ENCODE results near the gene FAM89B.
A peak's percentile ranks its signal among the peaks of the same experiment; 100 is the strongest.

FAM89B gene

DNA sequence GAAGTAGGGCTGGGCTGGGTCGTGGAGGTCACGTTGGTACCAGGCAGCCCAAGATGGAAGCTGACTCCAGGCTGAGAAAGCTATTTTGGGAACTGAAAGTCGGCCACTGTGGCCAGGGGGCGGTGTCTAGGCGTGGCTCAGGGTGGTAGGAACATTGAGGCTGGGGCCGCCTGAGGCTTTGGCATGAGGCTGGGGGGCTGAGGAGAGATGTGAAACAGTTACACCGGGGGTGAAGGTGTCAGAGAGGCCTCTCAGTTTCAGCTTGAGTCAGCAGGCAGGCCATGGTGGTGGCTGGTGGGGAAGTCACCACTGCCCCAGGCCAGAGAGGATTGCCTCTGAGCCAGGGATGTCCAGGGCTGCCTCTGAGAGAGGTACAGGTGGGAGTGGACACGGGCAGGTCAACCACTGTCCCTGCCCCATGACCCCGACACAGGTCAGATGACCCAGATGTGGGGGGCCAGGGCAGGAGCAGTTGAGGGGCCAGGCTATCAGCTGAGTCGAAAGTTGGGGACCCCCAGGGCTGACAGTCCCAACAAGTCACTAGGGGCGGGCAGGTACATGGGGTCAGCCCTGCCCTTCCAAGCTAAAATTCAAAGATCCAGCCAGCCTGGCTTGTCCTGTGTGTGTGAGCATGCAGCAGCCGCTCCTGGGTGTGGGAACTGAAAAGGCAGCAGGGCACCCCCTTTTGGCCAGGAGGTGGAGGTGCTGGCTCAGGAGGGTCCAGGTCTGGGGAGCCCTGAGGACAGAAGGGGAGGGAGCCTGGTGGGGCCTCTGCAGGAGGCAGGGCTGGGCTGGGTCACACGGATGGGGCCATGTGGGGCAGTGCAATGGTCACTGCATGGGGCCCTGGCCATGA lies 16.1 kb downstream of the FAM89B start:
- no peaks in the 10 kb centered on the region for H3K9me3 ChIP-seq (ENCODE audit: control insufficient read depth in 1 of 2, low read length in 2 of 2)
- H3K4me1 ChIP-seq (ENCODE audit: control insufficient read depth in 1 of 2, insufficient read depth in 2 of 2, low read length in 2 of 2): peaks cover 18 to 71% of the 10 kb centered on the region in 2 donors
- H3K4me3 ChIP-seq (ENCODE audit: low read depth in 1 of 2, low read length in 2 of 2): no peak overlapping the region
- peak overlapping the region; percentile 79 for H3K27ac ChIP-seq (ENCODE audit: low read length)
- no peaks in the 10 kb centered on the region for H3K27me3 ChIP-seq (ENCODE audit: low read depth, low read length)
- peaks cover 13 to 44% of the 10 kb centered on the region in 2 donors for H3K36me3 ChIP-seq (ENCODE audit: control insufficient read depth in 1 of 2, insufficient read depth in 2 of 2, low read length in 2 of 2)

DNA sequence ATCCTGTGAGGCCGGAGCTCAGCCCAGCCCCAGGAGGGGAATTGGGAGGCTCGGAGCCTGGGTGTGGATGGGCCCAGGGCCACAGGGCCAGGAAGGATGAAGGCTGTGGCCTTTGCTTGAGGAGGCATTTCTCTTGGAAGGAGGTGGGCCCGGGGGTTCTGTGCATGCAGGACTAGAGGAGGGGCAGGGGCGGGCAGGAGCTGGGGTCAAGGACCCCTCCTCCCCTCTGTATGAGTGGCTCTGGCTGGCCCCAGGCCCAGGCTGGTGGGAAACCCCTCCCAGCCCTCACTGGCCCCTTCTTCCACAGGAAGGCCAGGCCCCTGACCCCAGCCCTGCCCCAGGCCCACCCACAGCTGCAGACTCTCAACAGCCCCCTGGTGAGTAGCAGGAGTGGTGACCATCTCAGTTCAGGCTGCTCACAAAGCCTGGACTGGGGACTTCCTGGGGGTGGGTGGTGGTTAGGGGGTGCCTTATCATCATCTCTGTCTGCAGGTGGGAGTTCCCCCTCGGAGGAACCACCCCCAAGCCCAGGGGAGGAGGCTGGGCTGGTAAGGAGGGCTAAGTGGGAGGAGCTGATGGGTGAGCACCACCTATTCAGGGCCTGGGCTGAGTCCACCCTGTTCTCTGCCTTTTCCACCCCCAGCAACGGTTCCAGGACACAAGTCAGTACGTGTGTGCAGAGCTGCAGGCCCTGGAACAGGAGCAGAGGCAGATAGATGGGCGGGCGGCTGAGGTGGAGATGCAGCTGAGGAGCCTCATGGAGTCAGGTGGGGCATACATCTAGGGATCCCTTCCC lies 17.3 kb downstream of the FAM89B start:
- H3K36me3 ChIP-seq (ENCODE audit: control insufficient read depth in 1 of 2, insufficient read depth in 2 of 2, low read length in 2 of 2): peaks cover 13 to 44% of the 10 kb centered on the region in 2 donors
- peaks cover 20 to 72% of the 10 kb centered on the region in 2 donors for H3K4me1 ChIP-seq (ENCODE audit: control insufficient read depth in 1 of 2, insufficient read depth in 2 of 2, low read length in 2 of 2)
- H3K27me3 ChIP-seq (ENCODE audit: low read depth, low read length): no peaks in the 10 kb centered on the region
- no peak overlapping the region for H3K4me3 ChIP-seq (ENCODE audit: low read depth in 1 of 2, low read length in 2 of 2)
- no peaks in the 10 kb centered on the region for H3K9me3 ChIP-seq (ENCODE audit: control insufficient read depth in 1 of 2, low read length in 2 of 2)
- no peak overlapping the region for H3K27ac ChIP-seq (ENCODE audit: low read length)

GRCh38 chr11:65590240-65590738 lies 18.0 kb downstream of the FAM89B start:
- H3K36me3 ChIP-seq (ENCODE audit: control insufficient read depth in 1 of 2, insufficient read depth in 2 of 2, low read length in 2 of 2): peaks cover 13 to 44% of the 10 kb centered on the region in 2 donors
- peaks cover 20 to 73% of the 10 kb centered on the region in 2 donors for H3K4me1 ChIP-seq (ENCODE audit: control insufficient read depth in 1 of 2, insufficient read depth in 2 of 2, low read length in 2 of 2)
- no peaks in the 10 kb centered on the region for H3K9me3 ChIP-seq (ENCODE audit: control insufficient read depth in 1 of 2, low read length in 2 of 2)
- H3K4me3 ChIP-seq (ENCODE audit: low read depth in 1 of 2, low read length in 2 of 2): no peak overlapping the region
- no peak overlapping the region for H3K27ac ChIP-seq (ENCODE audit: low read length)
- no peaks in the 10 kb centered on the region for H3K27me3 ChIP-seq (ENCODE audit: low read depth, low read length)

GRCh38 chr11:65591939-65592857 lies 19.9 kb downstream of the FAM89B start:
- Histone ChIP-seq H3K36me3 (ENCODE audit: control insufficient read depth in 1 of 2, insufficient read depth in 2 of 2, low read length in 2 of 2) (peaks cover 4 to 31% of the 10 kb centered on the region in 2 donors), H3K27me3 (ENCODE audit: low read depth, low read length) (no peaks in the 10 kb centered on the region), H3K4me3 (ENCODE audit: low read depth in 1 of 2, low read length in 2 of 2) (no peak overlapping the region), H3K9me3 (ENCODE audit: control insufficient read depth in 1 of 2, low read length in 2 of 2) (no peaks in the 10 kb centered on the region), H3K27ac (ENCODE audit: low read length) (no peak overlapping the region), H3K4me1 (ENCODE audit: control insufficient read depth in 1 of 2, insufficient read depth in 2 of 2, low read length in 2 of 2) (peaks cover 13 to 58% of the 10 kb centered on the region in 2 donors)

DNA sequence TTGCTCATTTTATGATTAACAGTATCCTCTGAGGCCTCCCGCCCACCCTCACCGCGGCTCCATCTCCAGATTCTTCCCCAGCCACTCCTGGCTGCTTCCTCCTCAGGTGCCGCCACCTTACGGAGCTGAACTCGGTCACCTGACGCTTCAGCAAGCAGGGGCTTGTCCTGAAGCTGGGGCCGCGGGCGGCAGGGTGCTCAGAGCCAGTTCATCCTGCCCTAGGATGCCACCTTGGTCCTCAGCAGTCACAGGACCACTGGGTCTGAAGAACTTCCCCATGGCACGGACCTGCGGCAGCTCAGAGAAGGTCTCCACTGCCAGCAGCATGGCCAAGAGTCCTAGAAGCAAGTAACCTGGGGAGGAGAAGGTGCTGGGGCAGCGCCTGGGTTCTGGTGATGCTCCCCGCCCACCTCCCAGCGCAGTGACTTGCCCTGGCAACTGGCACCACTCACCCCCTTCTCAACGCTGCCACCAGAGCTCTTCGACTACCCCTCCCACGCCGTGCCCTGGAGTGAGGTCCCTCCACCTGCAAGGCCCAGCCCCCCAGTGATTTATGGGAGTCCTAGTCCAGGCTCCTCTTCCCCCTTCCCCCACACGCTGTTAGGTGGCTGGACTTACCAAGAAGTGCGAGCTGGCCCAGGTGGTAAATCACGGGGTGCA lies 20.6 kb downstream of the FAM89B start:
- peaks cover 5 to 50% of the 10 kb centered on the region in 2 donors for H3K4me1 ChIP-seq (ENCODE audit: control insufficient read depth in 1 of 2, insufficient read depth in 2 of 2, low read length in 2 of 2)
- no peaks in the 10 kb centered on the region for H3K9me3 ChIP-seq (ENCODE audit: control insufficient read depth in 1 of 2, low read length in 2 of 2)
- H3K4me3 ChIP-seq (ENCODE audit: low read depth in 1 of 2, low read length in 2 of 2): no peak overlapping the region
- H3K36me3 ChIP-seq (ENCODE audit: control insufficient read depth in 1 of 2, insufficient read depth in 2 of 2, low read length in 2 of 2): peaks cover 8 to 38% of the 10 kb centered on the region in 2 donors
- H3K27ac ChIP-seq (ENCODE audit: low read length): no peak overlapping the region
- no peaks in the 10 kb centered on the region for H3K27me3 ChIP-seq (ENCODE audit: low read depth, low read length)

- no peak overlapping the region for H3K27ac ChIP-seq (ENCODE audit: low read length)
- H3K36me3 ChIP-seq (ENCODE audit: control insufficient read depth in 1 of 2, insufficient read depth in 2 of 2, low read length in 2 of 2): peaks cover 11 to 46% of the 10 kb centered on the region in 2 donors
Measured at GRCh38 chr11:65593518-65594414, 21.4 kb downstream of the FAM89B start.

GRCh38 chr11:65595131-65595530 lies 22.8 kb downstream of the FAM89B start:
- H3K4me3 ChIP-seq (ENCODE audit: low read depth in 1 of 2, low read length in 2 of 2): no peak overlapping the region
- H3K36me3 ChIP-seq (ENCODE audit: control insufficient read depth in 1 of 2, insufficient read depth in 2 of 2, low read length in 2 of 2): peaks cover 13 to 51% of the 10 kb centered on the region in 2 donors
- H3K4me1 ChIP-seq (ENCODE audit: control insufficient read depth in 1 of 2, insufficient read depth in 2 of 2, low read length in 2 of 2): peaks cover 4 to 31% of the 10 kb centered on the region in 2 donors
- H3K27me3 ChIP-seq (ENCODE audit: low read depth, low read length): no peaks in the 10 kb centered on the region
- no peaks in the 10 kb centered on the region for H3K9me3 ChIP-seq (ENCODE audit: control insufficient read depth in 1 of 2, low read length in 2 of 2)
- H3K27ac ChIP-seq (ENCODE audit: low read length): no peak overlapping the region

More at GRCh38 chr11:65593518-65594414, 21.4 kb downstream of the FAM89B start:
- Histone ChIP-seq H3K4me1 (ENCODE audit: control insufficient read depth in 1 of 2, insufficient read depth in 2 of 2, low read length in 2 of 2) (peaks cover 4 to 42% of the 10 kb centered on the region in 2 donors), H3K27me3 (ENCODE audit: low read depth, low read length) (no peaks in the 10 kb centered on the region), H3K9me3 (ENCODE audit: control insufficient read depth in 1 of 2, low read length in 2 of 2) (no peaks in the 10 kb centered on the region), H3K4me3 (ENCODE audit: low read depth in 1 of 2, low read length in 2 of 2) (no peak overlapping the region)

- Histone ChIP-seq H3K27ac (ENCODE audit: low read length) (no peak within 1 kb of the TSS), H3K27me3 (ENCODE audit: low read depth, low read length) (no peaks in the 10 kb centered on the region), H3K36me3 (ENCODE audit: control insufficient read depth in 1 of 2, insufficient read depth in 2 of 2, low read length in 2 of 2) (peaks cover 16 to 46% of the 10 kb centered on the region in 2 donors)
Measured at GRCh38 chr11:65595543-65596281, 23.4 kb downstream of the FAM89B start, which contains the start of gene KCNK7. Gene KCNK7, minus strand, starts transcription at chr11:65595800. Its CDS starts 28 bp downstream, at chr11:65595772.

DNA sequence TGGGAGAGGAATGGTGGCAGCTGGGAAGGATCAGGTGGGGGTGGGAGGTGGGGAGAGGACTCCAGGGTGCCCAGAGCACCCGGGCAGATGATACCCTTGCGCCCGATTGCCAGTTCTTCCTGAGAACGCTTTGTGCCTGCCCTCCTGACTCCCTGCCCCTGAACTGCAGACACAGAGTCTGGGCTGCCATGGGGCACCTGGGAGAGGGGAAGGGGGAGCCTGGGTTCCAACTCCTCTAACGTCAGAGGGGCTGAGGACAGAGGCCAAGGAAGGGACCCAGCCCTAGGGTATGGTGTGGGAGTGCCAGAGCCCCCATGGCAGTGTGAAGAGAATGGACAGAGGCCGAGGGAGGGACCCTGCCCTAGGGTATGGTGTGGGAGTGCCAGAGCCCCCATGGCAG lies 24.2 kb downstream of the FAM89B start:
- no peaks in the 10 kb centered on the region for H3K27me3 ChIP-seq (ENCODE audit: low read depth, low read length)
- no peak overlapping the region for H3K27ac ChIP-seq (ENCODE audit: low read length)
- no peaks in the 10 kb centered on the region for H3K9me3 ChIP-seq (ENCODE audit: control insufficient read depth in 1 of 2, low read length in 2 of 2)
- peaks cover 16 to 42% of the 10 kb centered on the region in 2 donors for H3K36me3 ChIP-seq (ENCODE audit: control insufficient read depth in 1 of 2, insufficient read depth in 2 of 2, low read length in 2 of 2)
- H3K4me1 ChIP-seq (ENCODE audit: control insufficient read depth in 1 of 2, insufficient read depth in 2 of 2, low read length in 2 of 2): peaks cover 4 to 28% of the 10 kb centered on the region in 2 donors
- H3K4me3 ChIP-seq (ENCODE audit: low read depth in 1 of 2, low read length in 2 of 2): no peak overlapping the region

More at GRCh38 chr11:65595543-65596281, 23.4 kb downstream of the FAM89B start, which contains the start of gene KCNK7:
- Histone ChIP-seq H3K4me1 (ENCODE audit: control insufficient read depth in 1 of 2, insufficient read depth in 2 of 2, low read length in 2 of 2) (peaks cover 4 to 28% of the 10 kb centered on the region in 2 donors), H3K4me3 (ENCODE audit: low read depth in 1 of 2, low read length in 2 of 2) (no peak within 1 kb of the TSS), H3K9me3 (ENCODE audit: control insufficient read depth in 1 of 2, low read length in 2 of 2) (no peaks in the 10 kb centered on the region)

All from muscle layer of duodenum (tissue), 2 donors.